ENCODE measurements around the gene AHCYL2.
"Not testable (repeated sequence)": the region's sequence is repeated elsewhere in the genome, so short reads cannot be mapped to it uniquely, and the experiment has no call there.

AHCYL2 gene

GRCh38 chr7:129341212-129341611, 116.4 kb downstream of the AHCYL2 start:
- Histone ChIP-seq H3K4me3 (ENCODE audit: insufficient read depth, low read depth, low read length, poor library complexity, severe bottlenecking) (no peak overlapping the region), H3K9me3 (ENCODE audit: control insufficient read depth, low read length) (no peaks in the 10 kb centered on the region), H3K27ac (ENCODE audit: insufficient read depth, low read length, poor library complexity, severe bottlenecking) (no peak overlapping the region), H3K27me3 (replicated peaks; ENCODE audit: control insufficient read depth, insufficient read depth, low read length, poor library complexity, severe bottlenecking) (no peaks in the 10 kb centered on the region), H3K36me3 (ENCODE audit: control insufficient read depth, insufficient read depth, low read length) (no peaks in the 10 kb centered on the region), H3K4me1 (ENCODE audit: control insufficient read depth, insufficient read depth, low read length, poor library complexity, severe bottlenecking) (no peaks in the 10 kb centered on the region)
- no peak for DNase-seq

GRCh38 chr7:129341816-129342806, 117.3 kb downstream of the AHCYL2 start:
- DNase-seq, result no peak
- Histone ChIP-seq H3K27ac (ENCODE audit: insufficient read depth, low read length, poor library complexity, severe bottlenecking) (no peak overlapping the region), H3K9me3 (ENCODE audit: control insufficient read depth, low read length) (no peaks in the 10 kb centered on the region), H3K36me3 (ENCODE audit: control insufficient read depth, insufficient read depth, low read length) (no peaks in the 10 kb centered on the region), H3K4me1 (ENCODE audit: control insufficient read depth, insufficient read depth, low read length, poor library complexity, severe bottlenecking) (no peaks in the 10 kb centered on the region), H3K4me3 (ENCODE audit: insufficient read depth, low read depth, low read length, poor library complexity, severe bottlenecking) (no peak overlapping the region), H3K27me3 (replicated peaks; ENCODE audit: control insufficient read depth, insufficient read depth, low read length, poor library complexity, severe bottlenecking) (no peaks in the 10 kb centered on the region)

- Histone ChIP-seq H3K27ac (ENCODE audit: insufficient read depth, low read length, poor library complexity, severe bottlenecking) (no peak overlapping the region), H3K27me3 (replicated peaks; ENCODE audit: control insufficient read depth, insufficient read depth, low read length, poor library complexity, severe bottlenecking) (no peaks in the 10 kb centered on the region), H3K4me3 (ENCODE audit: insufficient read depth, low read depth, low read length, poor library complexity, severe bottlenecking) (no peak overlapping the region), H3K4me1 (ENCODE audit: control insufficient read depth, insufficient read depth, low read length, poor library complexity, severe bottlenecking) (no peaks in the 10 kb centered on the region), H3K9me3 (ENCODE audit: control insufficient read depth, low read length) (no peaks in the 10 kb centered on the region), H3K36me3 (ENCODE audit: control insufficient read depth, insufficient read depth, low read length) (no peaks in the 10 kb centered on the region)
- no peak for DNase-seq
Measured at GRCh38 chr7:129343099-129343700, 118.4 kb downstream of the AHCYL2 start.

- DNase-seq, result no peak
- no peak overlapping the region for H3K4me3 ChIP-seq (ENCODE audit: insufficient read depth, low read depth, low read length, poor library complexity, severe bottlenecking)
- H3K27ac ChIP-seq (ENCODE audit: insufficient read depth, low read length, poor library complexity, severe bottlenecking), result no peak overlapping the region
- H3K36me3 ChIP-seq (ENCODE audit: control insufficient read depth, insufficient read depth, low read length), result no peaks in the 10 kb centered on the region
- H3K27me3 ChIP-seq (replicated peaks; ENCODE audit: control insufficient read depth, insufficient read depth, low read length, poor library complexity, severe bottlenecking), result no peaks in the 10 kb centered on the region
- no peaks in the 10 kb centered on the region for H3K4me1 ChIP-seq (ENCODE audit: control insufficient read depth, insufficient read depth, low read length, poor library complexity, severe bottlenecking)
- no peaks in the 10 kb centered on the region for H3K9me3 ChIP-seq (ENCODE audit: control insufficient read depth, low read length)
Measured at GRCh38 chr7:129347330-129347729, 122.5 kb downstream of the AHCYL2 start.

GRCh38 chr7:129348023-129348740, 123.4 kb downstream of the AHCYL2 start:
- no peak overlapping the region for H3K4me3 ChIP-seq (ENCODE audit: insufficient read depth, low read depth, low read length, poor library complexity, severe bottlenecking)
- H3K9me3 ChIP-seq (ENCODE audit: control insufficient read depth, low read length), result no peaks in the 10 kb centered on the region
- H3K27ac ChIP-seq (ENCODE audit: insufficient read depth, low read length, poor library complexity, severe bottlenecking), result no peak overlapping the region
- no peak for DNase-seq
- no peaks in the 10 kb centered on the region for H3K36me3 ChIP-seq (ENCODE audit: control insufficient read depth, insufficient read depth, low read length)
- H3K27me3 ChIP-seq (replicated peaks; ENCODE audit: control insufficient read depth, insufficient read depth, low read length, poor library complexity, severe bottlenecking), result no peaks in the 10 kb centered on the region
- no peaks in the 10 kb centered on the region for H3K4me1 ChIP-seq (ENCODE audit: control insufficient read depth, insufficient read depth, low read length, poor library complexity, severe bottlenecking)

- no peak overlapping the region for H3K4me3 ChIP-seq (ENCODE audit: insufficient read depth, low read depth, low read length, poor library complexity, severe bottlenecking)
- no peaks in the 10 kb centered on the region for H3K9me3 ChIP-seq (ENCODE audit: control insufficient read depth, low read length)
- no peaks in the 10 kb centered on the region for H3K4me1 ChIP-seq (ENCODE audit: control insufficient read depth, insufficient read depth, low read length, poor library complexity, severe bottlenecking)
- no peak for DNase-seq
- no peaks in the 10 kb centered on the region for H3K36me3 ChIP-seq (ENCODE audit: control insufficient read depth, insufficient read depth, low read length)
- no peak overlapping the region for H3K27ac ChIP-seq (ENCODE audit: insufficient read depth, low read length, poor library complexity, severe bottlenecking)
- H3K27me3 ChIP-seq (replicated peaks; ENCODE audit: control insufficient read depth, insufficient read depth, low read length, poor library complexity, severe bottlenecking), result no peaks in the 10 kb centered on the region
Measured at GRCh38 chr7:129351320-129351719, 126.5 kb downstream of the AHCYL2 start.

GRCh38 chr7:129353104-129353503, 128.3 kb downstream of the AHCYL2 start:
- not testable (repeated sequence) for H3K27ac ChIP-seq (ENCODE audit: insufficient read depth, low read length, poor library complexity, severe bottlenecking); H3K27me3 ChIP-seq (replicated peaks; ENCODE audit: control insufficient read depth, insufficient read depth, low read length, poor library complexity, severe bottlenecking); H3K4me1 ChIP-seq (ENCODE audit: control insufficient read depth, insufficient read depth, low read length, poor library complexity, severe bottlenecking); H3K9me3 ChIP-seq (ENCODE audit: control insufficient read depth, low read length); DNase-seq; H3K4me3 ChIP-seq (ENCODE audit: insufficient read depth, low read depth, low read length, poor library complexity, severe bottlenecking); H3K36me3 ChIP-seq (ENCODE audit: control insufficient read depth, insufficient read depth, low read length)

- H3K27me3 ChIP-seq (replicated peaks; ENCODE audit: control insufficient read depth, insufficient read depth, low read length, poor library complexity, severe bottlenecking), result no peaks in the 10 kb centered on the region
- no peak overlapping the region for H3K27ac ChIP-seq (ENCODE audit: insufficient read depth, low read length, poor library complexity, severe bottlenecking)
- H3K4me3 ChIP-seq (ENCODE audit: insufficient read depth, low read depth, low read length, poor library complexity, severe bottlenecking), result no peak overlapping the region
- no peaks in the 10 kb centered on the region for H3K36me3 ChIP-seq (ENCODE audit: control insufficient read depth, insufficient read depth, low read length)
- no peak for DNase-seq
- no peaks in the 10 kb centered on the region for H3K9me3 ChIP-seq (ENCODE audit: control insufficient read depth, low read length)
- no peaks in the 10 kb centered on the region for H3K4me1 ChIP-seq (ENCODE audit: control insufficient read depth, insufficient read depth, low read length, poor library complexity, severe bottlenecking)
Measured at GRCh38 chr7:129354428-129355157, 129.8 kb downstream of the AHCYL2 start.

GRCh38 chr7:129356176-129356575, 131.3 kb downstream of the AHCYL2 start:
- Histone ChIP-seq H3K9me3 (ENCODE audit: control insufficient read depth, low read length) (no peaks in the 10 kb centered on the region), H3K4me1 (ENCODE audit: control insufficient read depth, insufficient read depth, low read length, poor library complexity, severe bottlenecking) (no peaks in the 10 kb centered on the region), H3K27ac (ENCODE audit: insufficient read depth, low read length, poor library complexity, severe bottlenecking) (no peak overlapping the region), H3K27me3 (replicated peaks; ENCODE audit: control insufficient read depth, insufficient read depth, low read length, poor library complexity, severe bottlenecking) (no peaks in the 10 kb centered on the region), H3K36me3 (ENCODE audit: control insufficient read depth, insufficient read depth, low read length) (no peaks in the 10 kb centered on the region), H3K4me3 (ENCODE audit: insufficient read depth, low read depth, low read length, poor library complexity, severe bottlenecking) (no peak overlapping the region)
- no peak for DNase-seq

Data from effector memory CD4-positive, alpha-beta T cell (primary cell).